HFF-Myc (cell line): ENCODE data around the gene RGS4.

Source experiments
- DNase-seq: peaks from one replicate; pipeline ENCODE4 v3.0.0-alpha.2; 2011; ENCODE audit warnings: low read depth; ENCODE audit errors: extremely low read depth
- H3K4me3 ChIP-seq: replicated peaks from 2 replicates; pipeline ENCODE4 v1.5.1; 2011; ENCODE audit warnings: low read depth, mild to moderate bottlenecking, control low read depth, low read length
- CTCF ChIP-seq: IDR thresholded peaks from 2 replicates; pipeline ENCODE4 v1.5.1; 2012; ENCODE audit warnings: mild to moderate bottlenecking, low read depth, low read length, control low read depth; ENCODE audit errors: missing control alignments

Gene RGS4

DNA sequence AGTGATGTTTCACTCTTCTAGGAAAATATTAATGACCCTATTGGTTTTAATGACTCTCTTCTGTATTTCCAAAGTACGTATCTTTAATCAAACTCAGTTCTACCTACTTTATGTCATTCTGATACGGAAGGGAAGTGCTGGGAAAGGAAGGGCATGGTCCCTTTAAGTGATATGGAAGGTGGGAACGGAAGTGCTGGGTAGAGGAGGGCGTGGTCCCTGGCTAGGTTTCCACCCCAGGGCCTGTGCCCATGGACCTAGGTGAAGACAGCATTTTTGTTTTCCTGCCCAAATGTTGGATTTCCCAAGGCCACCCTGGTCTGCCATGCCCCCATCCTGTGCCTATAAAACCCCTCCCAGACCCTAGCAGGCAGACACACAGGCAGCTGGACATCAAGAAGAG lies 24.0 kb downstream of the RGS4 start:
- no peak for DNase-seq
- no peak for TF ChIP-seq CTCF
- no peak overlapping the region for H3K4me3 ChIP-seq

- no peak for DNase-seq
- TF ChIP-seq CTCF, result no peak
- H3K4me3 ChIP-seq, result no peak overlapping the region
Measured at GRCh38 chr1:163093579-163093978, 24.4 kb downstream of the RGS4 start.

DNA sequence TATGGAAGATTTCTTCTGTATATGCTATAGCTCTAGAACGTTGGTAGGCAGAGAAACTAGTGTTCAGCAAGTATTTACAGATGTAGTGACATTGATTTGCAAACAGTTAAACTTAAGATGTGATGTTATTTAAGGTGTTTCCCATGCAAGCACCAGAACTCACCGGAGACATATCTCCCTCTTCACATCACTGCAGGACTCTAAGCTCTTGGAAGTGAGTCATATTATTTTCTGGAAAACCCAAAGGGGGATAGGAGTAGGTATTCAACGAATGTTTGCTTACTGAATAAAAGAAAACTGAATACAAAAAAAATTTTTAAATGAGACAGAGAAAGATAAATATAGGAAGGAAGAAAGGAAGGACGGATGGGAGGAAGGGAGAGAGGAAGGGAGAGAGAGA lies 25.0 kb downstream of the RGS4 start:
- no peak overlapping the region for H3K4me3 ChIP-seq
- DNase-seq, result no peak
- TF ChIP-seq CTCF, result no peak

GRCh38 chr1:163094589-163094988 lies 25.4 kb downstream of the RGS4 start:
- DNase-seq, result no peak

GRCh38 chr1:163095213-163095612 lies 26.1 kb downstream of the RGS4 start:
- no peak overlapping the region for H3K4me3 ChIP-seq
- no peak for TF ChIP-seq CTCF
- no peak for DNase-seq

More at GRCh38 chr1:163094589-163094988, 25.4 kb downstream of the RGS4 start:
- no peak overlapping the region for H3K4me3 ChIP-seq
- no peak for TF ChIP-seq CTCF

- TF ChIP-seq CTCF, result no peak
- H3K4me3 ChIP-seq, result no peak overlapping the region
- DNase-seq, result no peak
Measured at GRCh38 chr1:163102590-163102989, 33.4 kb downstream of the RGS4 start.

- DNase-seq, result no peak
- TF ChIP-seq CTCF, result no peak
- H3K4me3 ChIP-seq, result no peak overlapping the region
Measured at GRCh38 chr1:163104385-163105099, 35.4 kb downstream of the RGS4 start.
